K562 (cell line): Measurements from ENCODE around the gene POLD1. TPM values are rescaled to one million over a fixed set of nuclear protein-coding genes. Genes with fewer than 3 reads are reported as not detected.

Source experiments
- ATAC-seq: fragments of 200-7000 bp; cut with Tn5 transposase; 3 replicates; pipeline ENCODE4 v1.9.1; 2020; ENCODE audit warnings: moderate library complexity
- BruUV-seq: library from RNA; stranded (reverse); fragments of 400-500 nt; replicated peaks from 2 replicates; lab custom pipeline; 2021; lab: Mats Ljungman, UMichigan
- CTCF ChIA-PET: fragments of 300-600 bp; formaldehyde crosslinking; extraction: SDS; loops from one replicate; lab custom pipeline; 2021; ENCODE audit warnings: low intra/inter-chr PET ratio; lab: Yijun Ruan, JAX
- POLR2A ChIA-PET: fragments of 300-600, 350-650 bp; sonication (Branson Sonifier 250); formaldehyde crosslinking; extraction: SDS; loops from one replicate; lab custom pipeline; 2021; ENCODE audit warnings: antibody characterized with exemption, inconsistent platforms; lab: Yijun Ruan, JAX
- DNase-seq, 4 experiments: peaks; one replicate each; pipeline versions ENCODE4 v3.0.0 to v3.0.0-alpha.2; 2011 to 2018; ENCODE audit warnings: low spot score in 3 of 4, mixed read lengths in 3 of 4; ENCODE audit errors: extremely low read depth in 1 of 4
- FAIRE-seq: peaks from 2 replicates; lab custom pipeline; 2011; peaks lifted over from hg19 to GRCh38; lab: Jason Lieb, UNC
- H2AFZ ChIP-seq: 2 replicates; pipeline ENCODE4 v1.6.0; 2011; ENCODE audit warnings: low read depth, low read length, control low read depth, inconsistent platforms
- H3K27ac ChIP-seq: fragments of 200-600 bp; 3 replicates; pipeline ENCODE4 v1.8.0; 2011; ENCODE audit warnings: low read depth, mild to moderate bottlenecking, control low read depth, inconsistent platforms, low read length, moderate library complexity, mixed read lengths; ENCODE audit errors: extremely low read depth
- H3K27me3 ChIP-seq, 2 experiments: fragments of 300-600 bp in 1 of 2; 2 replicates in 1 of 2; 3 replicates in 1 of 2; pipeline versions ENCODE4 v1.6.0 to v1.8.0; 2011; ENCODE audit warnings: inconsistent platforms in 2 of 2, low read length in 2 of 2, mild to moderate bottlenecking in 1 of 2, mixed read lengths in 1 of 2, moderate library complexity in 1 of 2; ENCODE audit not compliant: control insufficient read depth in 2 of 2, insufficient read depth in 2 of 2
- H3K36me3 ChIP-seq: fragments of 300-600 bp; 3 replicates; pipeline ENCODE4 v1.8.0; 2011; ENCODE audit warnings: mild to moderate bottlenecking, low read length, inconsistent platforms; ENCODE audit not compliant: control insufficient read depth, insufficient read depth
- H3K4me1 ChIP-seq, 2 experiments: fragments of 200-600 bp in 1 of 2; replicated peaks in 1 of 2; 2 replicates in 1 of 2; 3 replicates in 1 of 2; pipeline versions ENCODE4 v1.5.1 to v1.8.0; 2011; ENCODE audit warnings: inconsistent platforms in 2 of 2, low read length in 2 of 2, mild to moderate bottlenecking in 1 of 2, mixed read lengths in 1 of 2, moderate library complexity in 1 of 2; ENCODE audit not compliant: control insufficient read depth in 2 of 2, insufficient read depth in 2 of 2
- H3K4me2 ChIP-seq: 2 replicates; pipeline ENCODE4 v1.6.1; 2011; ENCODE audit warnings: low read length, control low read depth, inconsistent platforms, mixed read lengths; ENCODE audit not compliant: insufficient read depth
- H3K4me3 ChIP-seq: fragments of 200-600 bp; sonication (generic), shearing (Covaris generic); 2 replicates; pipeline ENCODE4 v1.5.1; 2016; ENCODE audit warnings: control low read depth, inconsistent platforms
- H3K79me2 ChIP-seq: fragments of 200-600 bp; 3 replicates; pipeline ENCODE4 v1.8.0; 2011; ENCODE audit warnings: low read length, inconsistent platforms; ENCODE audit not compliant: control insufficient read depth, insufficient read depth
- H3K9ac ChIP-seq, 2 experiments: 2 replicates each; pipeline versions ENCODE4 v1.6.0 to v1.6.1; 2011; ENCODE audit warnings: low read depth in 2 of 2, low read length in 2 of 2, control low read depth in 1 of 2, inconsistent platforms in 1 of 2, mild to moderate bottlenecking in 1 of 2, mixed read lengths in 1 of 2; ENCODE audit not compliant: insufficient read depth in 1 of 2
- H3K9me1 ChIP-seq: one replicate; pipeline ENCODE4 v1.6.0; 2011; ENCODE audit warnings: inconsistent platforms, mild to moderate bottlenecking, low read length, moderate library complexity; ENCODE audit not compliant: control insufficient read depth, insufficient read depth
- H3K9me3 ChIP-seq: replicated peaks from 2 replicates; pipeline ENCODE4 v1.5.1; 2011; ENCODE audit warnings: low read depth, low read length, inconsistent platforms; ENCODE audit not compliant: control insufficient read depth, insufficient read depth
- H4K20me1 ChIP-seq: replicated peaks from 2 replicates; pipeline ENCODE4 v1.6.1; 2011; ENCODE audit warnings: low read length, inconsistent platforms, mixed read lengths; ENCODE audit not compliant: control insufficient read depth, insufficient read depth
- CREB1 ChIP-seq, 2 experiments: sonication (generic) in 1 of 2; formaldehyde crosslinking in 1 of 2; IDR thresholded peaks; 2 replicates each; pipeline versions ENCODE4 v1.6.1 to v1.8.0; 2012 to 2022; ENCODE audit warnings: inconsistent platforms in 1 of 2, mild to moderate bottlenecking in 1 of 2, missing genetic modification reagents in 1 of 2, moderate library complexity in 1 of 2
- DIDO1 ChIP-seq: fragments of 450-650 bp; IDR thresholded peaks from 2 replicates; pipeline ENCODE4 v1.6.1; 2016; ENCODE audit warnings: low read depth, missing biosample characterization, missing genetic modification characterization
- FOXM1 ChIP-seq, 2 experiments: fragments of 450-650 bp in 1 of 2; sonication (generic) in 1 of 2; formaldehyde crosslinking in 1 of 2; IDR thresholded peaks; 2 replicates each; pipeline versions ENCODE4 v1.6.1 to v1.9.0; 2017 to 2022; ENCODE audit warnings: low read depth in 2 of 2, mild to moderate bottlenecking in 2 of 2, missing genetic modification reagents in 1 of 2, moderate library complexity in 1 of 2
- KHSRP ChIP-seq: fragments of 450-650 bp; IDR thresholded peaks from 2 replicates; pipeline ENCODE4 v1.6.1; 2017
- MNT ChIP-seq, 2 experiments: fragments of 450-650 bp; conservative IDR thresholded peaks; 2 replicates each; pipeline ENCODE4 v1.6.1; 2017; ENCODE audit warnings: mild to moderate bottlenecking in 2 of 2, moderate library complexity in 2 of 2
- NBN ChIP-seq: fragments of 450-650 bp; IDR thresholded peaks from 2 replicates; pipeline ENCODE4 v1.6.1; 2016; ENCODE audit warnings: low read depth, mild to moderate bottlenecking
- NR1H2 ChIP-seq: sonication (generic); formaldehyde crosslinking; IDR thresholded peaks from 2 replicates; pipeline ENCODE4 v1.4.0; 2020; ENCODE audit warnings: mild to moderate bottlenecking, missing genetic modification reagents
- PTBP1 ChIP-seq: fragments of 200-400 bp; formaldehyde crosslinking; IDR thresholded peaks from 2 replicates; pipeline ENCODE4 v1.6.1; 2017; ENCODE audit warnings: low read depth, low read length
- RBFOX2 ChIP-seq: fragments of 200-400 bp; formaldehyde crosslinking; IDR thresholded peaks from 2 replicates; pipeline ENCODE4 v1.6.1; 2017; ENCODE audit warnings: low read depth, mild to moderate bottlenecking, low read length, moderate library complexity
- RBM22 ChIP-seq: fragments of 200-400 bp; formaldehyde crosslinking; IDR thresholded peaks from 2 replicates; pipeline ENCODE4 v1.6.1; 2018; ENCODE audit warnings: low read length, low read depth; ENCODE audit not compliant: poor library complexity, severe bottlenecking
- RFX7 ChIP-seq: fragments of 250-450 bp; sonication (Bioruptor Pico); IDR thresholded peaks from 2 replicates; pipeline ENCODE4 v1.5.1; 2021; ENCODE audit warnings: mild to moderate bottlenecking
- SMARCB1 ChIP-seq: IDR thresholded peaks from 2 replicates; pipeline ENCODE4 v1.6.1; 2011; ENCODE audit warnings: improper control_type of control experiment, low read depth; ENCODE audit not compliant: insufficient read length
- THRB ChIP-seq: fragments of 450-650 bp; formaldehyde crosslinking; conservative IDR thresholded peaks from 2 replicates; pipeline ENCODE4 v1.4.0; 2022; ENCODE audit warnings: mild to moderate bottlenecking, missing genetic modification characterization
- WHSC1 ChIP-seq: IDR thresholded peaks from one replicate; pipeline ENCODE4 v1.6.1; 2012; ENCODE audit warnings: low read length, control low read depth, inconsistent platforms
- ZNF311 ChIP-seq: fragments of 250-450 bp; sonication (Bioruptor Pico); IDR thresholded peaks from 2 replicates; pipeline ENCODE4 v1.4.0; 2020; ENCODE audit warnings: mild to moderate bottlenecking, moderate library complexity
- WGBS: fragments of 100-300 bp; shearing (Covaris generic); methylation state at CpG from one replicate; pipeline ENCODE4 v1.1.6; 2016; ENCODE audit warnings: low coverage, mixed read lengths; ENCODE audit not compliant: insufficient coverage; ENCODE audit errors: missing lambda C conversion rate; 5-methylcytosine and 5-hydroxymethylcytosine counted together
- in situ Hi-C: fragments of 300-500 bp; cut with MboI; formaldehyde crosslinking; loops from 4 replicates; pipeline ENCODE4 v1.15.0; 2018; ENCODE audit warnings: inconsistent platforms, mixed read lengths
- intact Hi-C: fragments of 100-400 bp; cut with micrococcal nuclease; formaldehyde crosslinking; loops from 2 replicates; pipeline ENCODE4 v1.14.2; 2022
- polyA plus RNA-seq, 8 experiments: library from polyadenylated mRNA; depleted of rRNA in 4 of 8; stranded (reverse) in 5 of 8; unstranded in 3 of 8; fragments of >200 nt; fragmentation: Nextera tagmentation in 2 of 8; fragmentation: Illumina TruSeq in 1 of 8; extraction: Ambion mirVana in 2 of 8; extraction: Trizol in 1 of 8; gene quantifications; 2 replicates each; pipeline versions ENCODE4 v1.2.1 to v1.2.3, GENCODE V29; 2011 to 2014; ENCODE audit warnings: inconsistent platforms in 1 of 8, missing spikeins in 1 of 8
- total RNA-seq, 7 experiments: library from RNA; depleted of rRNA in 6 of 7; stranded (reverse); fragments of >200 nt in 6 of 7; fragmentation: Illumina TruSeq in 2 of 7; extraction: Trizol in 2 of 7; gene quantifications; 2 replicates each; pipeline versions ENCODE4 v1.2.1 to v1.2.3, GENCODE V29; 2011 to 2021; ENCODE audit warnings: low replicate concordance in 1 of 7
- TF ChIP-seq, protein P1 (sequence below): sonication (generic); formaldehyde crosslinking; IDR thresholded peaks from 2 replicates; pipeline ENCODE4 v1.8.1; 2023; ENCODE audit warnings: mild to moderate bottlenecking, missing genetic modification reagents

POLD1 gene
- total and polyA plus RNA-seq, 9 of the 15 experiments (the other 6 are each of a cell fraction or from before 2014, with no cell fraction given) = 1.3 to 312 (median 47.8) TPM

DNA sequence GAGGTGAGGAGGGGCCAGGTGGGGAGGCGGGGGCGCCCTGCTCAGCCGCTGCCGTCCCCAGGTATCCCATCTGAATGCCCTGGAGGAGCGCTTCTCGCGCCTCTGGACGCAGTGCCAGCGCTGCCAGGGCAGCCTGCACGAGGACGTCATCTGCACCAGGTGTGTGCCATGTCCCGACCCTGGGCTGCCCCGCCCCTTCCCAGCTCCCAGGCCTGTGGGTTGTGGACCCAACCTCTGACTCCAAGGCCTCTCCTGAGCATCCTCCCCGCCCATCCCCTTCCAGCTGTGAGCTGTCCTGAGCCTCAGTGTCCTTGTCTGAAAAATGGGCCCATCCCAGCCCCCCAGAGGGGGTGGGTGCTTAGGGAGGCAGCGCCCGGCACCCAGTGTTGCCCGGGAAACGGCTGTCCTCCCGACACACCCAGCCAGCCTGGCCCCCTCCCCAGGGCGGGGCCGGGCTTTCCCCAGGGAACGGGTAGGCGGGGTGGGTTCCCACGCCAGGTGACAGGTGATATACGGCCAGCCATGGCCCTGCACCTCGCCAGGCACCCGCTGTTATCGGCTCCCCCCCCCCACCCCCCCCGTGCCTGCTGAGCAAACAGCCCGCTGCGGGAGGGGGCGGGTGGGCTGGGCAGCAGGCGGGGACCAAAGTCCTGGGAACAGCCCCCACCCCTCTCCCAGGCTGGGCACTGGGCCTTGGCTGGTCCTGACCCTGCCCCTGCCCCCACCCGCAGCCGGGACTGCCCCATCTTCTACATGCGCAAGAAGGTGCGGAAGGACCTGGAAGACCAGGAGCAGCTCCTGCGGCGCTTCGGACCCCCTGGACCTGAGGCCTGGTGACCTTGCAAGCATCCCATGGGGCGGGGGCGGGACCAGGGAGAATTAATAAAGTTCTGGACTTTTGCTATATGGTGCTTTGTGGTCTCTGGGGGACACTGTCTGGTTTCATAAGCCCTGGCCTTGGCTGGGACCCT, 33.2 kb downstream of the POLD1 start:
- 95% methylated on average over 11 of the region's 42 CpGs for WGBS
- intact Hi-C loops (no loop called here), in situ Hi-C loops (no loop called here)
- Histone ChIP-seq H3K9me1 (no peaks in the 10 kb centered on the region), H4K20me1 (no peaks in the 10 kb centered on the region), H3K9me3 (no peaks in the 10 kb centered on the region), H3K27me3 (no peaks in the 10 kb centered on the region), H3K36me3 (peaks cover 44% of the 10 kb centered on the region; the same call in 2 of the 3 replicates), H3K79me2 (no peaks in the 10 kb centered on the region), H3K27ac (no peak overlapping the region), H3K4me1 (peaks cover 13 to 69% of the 10 kb centered on the region in 2 experiments), H3K4me2 (no peak overlapping the region), H3K4me3 (no peak overlapping the region), H2AFZ (no peak overlapping the region), H3K9ac (no peak overlapping the region; a peak in 1 of 4 replicates)
- ChIA-PET POLR2A (interaction anchor here (0.5 to 2.7 kb wide), 3 partner anchors 9 to 201 kb away, joined by 3 to 8 read pairs (median 3); partner anchors contain the start of gene POLD1), CTCF (no interaction called here)
- DNase-seq = no peak
- ATAC-seq = no peak
- FAIRE-seq = no peak
- no TSS peak for BruUV-seq
- no peak for TF ChIP-seq MNT (conservative IDR thresholded peaks at IDR 0.05)
- TF ChIP-seq DIDO1 (tag) = no peak
- no peak for TF ChIP-seq SMARCB1
- 0 out of 2 replicates have a peak, but pooled peaks have one; percentile 71 for TF ChIP-seq PTBP1
- TF ChIP-seq CREB1 (IDR thresholded peaks at IDR 0.05) = no peak
- TF ChIP-seq CREB1 (CRISPR knock-in tag; IDR thresholded peaks at IDR 0.05) = no peak
- TF ChIP-seq KHSRP = no peak
- no peak for TF ChIP-seq NBN
- no peak for TF ChIP-seq RFX7
- no peak for TF ChIP-seq NR1H2 (CRISPR knock-in tag)
- TF ChIP-seq RBFOX2 = 0 out of 2 replicates have a peak, but pooled peaks have one; percentile 27
- TF ChIP-seq ZNF311 = no peak
- TF ChIP-seq THRB (CRISPR knock-in tag) = no peak
- TF ChIP-seq RBM22 = peak; percentile 5
- no peak for TF ChIP-seq WHSC1
- TF ChIP-seq FOXM1 (IDR thresholded peaks at IDR 0.05; ENCODE audit: low read depth) = no peak
- no peak for TF ChIP-seq FOXM1 (CRISPR knock-in tag; IDR thresholded peaks at IDR 0.05; ENCODE audit: low read depth)
- TF ChIP-seq, protein P1, sequence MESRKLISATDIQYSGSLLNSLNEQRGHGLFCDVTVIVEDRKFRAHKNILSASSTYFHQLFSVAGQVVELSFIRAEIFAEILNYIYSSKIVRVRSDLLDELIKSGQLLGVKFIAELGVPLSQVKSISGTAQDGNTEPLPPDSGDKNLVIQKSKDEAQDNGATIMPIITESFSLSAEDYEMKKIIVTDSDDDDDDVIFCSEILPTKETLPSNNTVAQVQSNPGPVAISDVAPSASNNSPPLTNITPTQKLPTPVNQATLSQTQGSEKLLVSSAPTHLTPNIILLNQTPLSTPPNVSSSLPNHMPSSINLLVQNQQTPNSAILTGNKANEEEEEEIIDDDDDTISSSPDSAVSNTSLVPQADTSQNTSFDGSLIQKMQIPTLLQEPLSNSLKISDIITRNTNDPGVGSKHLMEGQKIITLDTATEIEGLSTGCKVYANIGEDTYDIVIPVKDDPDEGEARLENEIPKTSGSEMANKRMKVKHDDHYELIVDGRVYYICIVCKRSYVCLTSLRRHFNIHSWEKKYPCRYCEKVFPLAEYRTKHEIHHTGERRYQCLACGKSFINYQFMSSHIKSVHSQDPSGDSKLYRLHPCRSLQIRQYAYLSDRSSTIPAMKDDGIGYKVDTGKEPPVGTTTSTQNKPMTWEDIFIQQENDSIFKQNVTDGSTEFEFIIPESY (CRISPR knock-in tag) = peak; percentile 29; the same call in 1 of the 2 replicates
